Stimulated activated CD8-positive, alpha-beta memory T cell treated with anti-CD3 and anti-CD28 coated beads, Interleukin-7, amount 100 ng/mL, for 4 hours (primary cell): ENCODE measurements around the gene RCN2.
A peak's percentile ranks its signal among the peaks of the same experiment; 100 is the strongest.

ENCODE experiments used
- DNase-seq, 2 donors: peaks; one replicate each; pipeline ENCODE4 v3.0.0-alpha.2; 2020; ENCODE audit warnings: low read depth in 2 of 2

RCN2 gene

GRCh38 chr15:76994496-76994895 is 62.9 kb downstream of the RCN2 start:
- DNase-seq: no peak

- peak; percentile 21 to 53 for DNase-seq
Measured at GRCh38 chr15:76994971-76995945, 63.7 kb downstream of the RCN2 start, which contains the start of gene PSTPIP1. TSS of gene PSTPIP1 (plus strand) at chr15:76995126. CDS start at chr15:76995574, 448 bp downstream.

- no peak for DNase-seq
Measured at GRCh38 chr15:76996076-76996525, 64.6 kb downstream of the RCN2 start.

- DNase-seq: peak in 1 of 2 donors; percentile 53
Measured at GRCh38 chr15:76996526-76997401, 65.2 kb downstream of the RCN2 start.

- DNase-seq: no peak
Measured at GRCh38 chr15:76998663-76999285, 67.2 kb downstream of the RCN2 start.

- DNase-seq: no peak
Measured at GRCh38 chr15:76999996-77000395, 68.4 kb downstream of the RCN2 start.

GRCh38 chr15:77001351-77001750 is 69.8 kb downstream of the RCN2 start:
- DNase-seq: no peak

- DNase-seq: no peak
Measured at GRCh38 chr15:77001966-77002365, 70.4 kb downstream of the RCN2 start.

GRCh38 chr15:77002436-77002835 is 70.9 kb downstream of the RCN2 start:
- no peak for DNase-seq

GRCh38 chr15:77002954-77003912 is 71.7 kb downstream of the RCN2 start:
- peak; percentile 60 to 73 for DNase-seq
